ENCODE measurements around the gene TBX1. TPM values are rescaled to one million over a fixed set of nuclear protein-coding genes. Genes with fewer than 3 reads are reported as not detected.

The TBX1 gene
- total RNA-seq, 4 donors from 2014 or later = 1.0 to 23.2 (median 5.8) TPM

DNA sequence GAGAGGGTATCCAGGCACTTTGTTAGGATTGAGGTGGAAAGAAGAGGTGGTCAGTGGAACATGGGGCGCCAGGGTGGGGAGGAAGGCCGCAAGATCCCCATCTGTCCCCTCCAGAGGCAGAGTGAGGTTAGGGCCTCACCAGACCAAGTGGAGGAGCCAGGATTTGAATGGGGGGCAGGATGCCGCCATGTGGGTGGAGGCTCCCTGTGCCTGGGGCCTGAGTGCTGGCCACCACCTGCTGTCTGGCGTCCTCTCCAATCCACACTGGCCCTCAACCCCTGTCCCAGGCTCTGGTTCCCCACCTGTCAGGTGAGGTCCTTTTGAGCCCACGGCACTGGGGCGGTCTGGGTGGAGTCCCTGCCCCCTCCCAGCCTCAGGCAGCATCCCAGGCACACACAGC is 17.5 kb upstream of the TBX1 start:
- TF ChIP-seq, protein P1, sequence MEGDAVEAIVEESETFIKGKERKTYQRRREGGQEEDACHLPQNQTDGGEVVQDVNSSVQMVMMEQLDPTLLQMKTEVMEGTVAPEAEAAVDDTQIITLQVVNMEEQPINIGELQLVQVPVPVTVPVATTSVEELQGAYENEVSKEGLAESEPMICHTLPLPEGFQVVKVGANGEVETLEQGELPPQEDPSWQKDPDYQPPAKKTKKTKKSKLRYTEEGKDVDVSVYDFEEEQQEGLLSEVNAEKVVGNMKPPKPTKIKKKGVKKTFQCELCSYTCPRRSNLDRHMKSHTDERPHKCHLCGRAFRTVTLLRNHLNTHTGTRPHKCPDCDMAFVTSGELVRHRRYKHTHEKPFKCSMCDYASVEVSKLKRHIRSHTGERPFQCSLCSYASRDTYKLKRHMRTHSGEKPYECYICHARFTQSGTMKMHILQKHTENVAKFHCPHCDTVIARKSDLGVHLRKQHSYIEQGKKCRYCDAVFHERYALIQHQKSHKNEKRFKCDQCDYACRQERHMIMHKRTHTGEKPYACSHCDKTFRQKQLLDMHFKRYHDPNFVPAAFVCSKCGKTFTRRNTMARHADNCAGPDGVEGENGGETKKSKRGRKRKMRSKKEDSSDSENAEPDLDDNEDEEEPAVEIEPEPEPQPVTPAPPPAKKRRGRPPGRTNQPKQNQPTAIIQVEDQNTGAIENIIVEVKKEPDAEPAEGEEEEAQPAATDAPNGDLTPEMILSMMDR (IDR thresholded peaks at IDR 0.05) = no peak
- no peak for TF ChIP-seq POLR2A (IDR thresholded peaks at IDR 0.05)
- no peak for DNase-seq
- H3K27ac ChIP-seq = no peak overlapping the region
- no peaks in the 10 kb centered on the region for H3K27me3 ChIP-seq
- no peaks in the 10 kb centered on the region for H3K9me3 ChIP-seq
- H3K36me3 ChIP-seq = no peaks in the 10 kb centered on the region
- intact Hi-C loops (cut with DNase I; ENCODE audit: low total_unique reads) = no loop called here
- no peaks in the 10 kb centered on the region for H3K4me1 ChIP-seq
- no peak overlapping the region for H3K4me3 ChIP-seq

- no peaks in the 10 kb centered on the region for H3K4me1 ChIP-seq
- H3K9me3 ChIP-seq = no peaks in the 10 kb centered on the region
- no peaks in the 10 kb centered on the region for H3K36me3 ChIP-seq
- intact Hi-C loops (cut with DNase I; ENCODE audit: low total_unique reads) = no loop called here
- TF ChIP-seq, protein P1 (IDR thresholded peaks at IDR 0.05) = no peak
- no peak for TF ChIP-seq POLR2A (IDR thresholded peaks at IDR 0.05)
- DNase-seq = no peak
- no peak overlapping the region for H3K4me3 ChIP-seq
- H3K27me3 ChIP-seq = no peaks in the 10 kb centered on the region
- H3K27ac ChIP-seq = no peak overlapping the region
These were observed 16.9 kb upstream of the TBX1 start for GRCh38 chr22:19743651-19744050.

- intact Hi-C loops (cut with DNase I; ENCODE audit: low total_unique reads) = no loop called here
These were observed 16.1 kb upstream of the TBX1 start for GRCh38 chr22:19744350-19745006.

DNA sequence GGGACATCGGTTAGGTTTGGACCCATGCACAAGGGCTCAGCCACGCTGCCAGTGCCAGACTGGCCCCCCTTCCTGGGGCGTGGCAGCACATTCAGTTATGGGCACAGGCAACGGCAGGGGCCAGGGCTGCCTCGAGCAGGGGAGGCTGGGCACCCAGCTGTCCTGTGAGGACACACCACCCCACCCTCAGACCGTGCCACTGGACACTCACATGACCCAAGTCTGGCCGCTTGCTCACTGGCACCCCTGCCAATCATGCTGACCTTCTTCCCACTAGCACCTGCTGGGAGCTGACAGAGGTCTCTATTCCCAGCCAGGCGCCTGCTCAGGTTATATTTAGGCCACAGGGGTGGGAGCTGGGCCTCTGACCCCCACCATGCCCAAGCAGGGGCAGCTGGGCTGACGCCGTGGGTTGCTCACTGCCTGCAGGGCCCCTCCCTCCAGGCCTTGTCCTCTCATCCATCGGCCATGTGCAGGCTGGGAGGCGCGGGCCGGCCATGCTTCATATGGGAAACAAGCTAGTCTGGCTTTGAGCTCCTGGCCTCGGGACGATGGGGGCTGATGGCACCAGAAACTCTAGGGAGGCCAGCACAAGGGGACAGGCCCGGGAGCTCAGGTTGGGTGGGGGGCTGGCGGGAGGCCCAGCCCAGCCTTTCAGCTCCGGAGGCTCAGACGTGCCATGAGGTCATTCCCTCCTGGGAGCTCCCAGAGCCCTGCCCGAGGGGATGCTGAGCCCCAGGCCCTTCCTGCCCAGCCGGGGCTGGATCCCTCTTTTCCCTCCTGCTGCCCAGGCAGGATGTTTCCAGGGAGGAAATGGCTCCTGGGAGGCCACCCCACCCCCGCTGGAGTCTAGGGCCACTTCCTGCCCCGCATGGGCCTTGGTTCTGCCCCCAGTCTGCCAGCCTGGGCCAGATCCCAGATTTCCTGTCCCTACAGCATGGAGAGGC is 15.2 kb upstream of the TBX1 start:
- Histone ChIP-seq H3K27me3 (no peaks in the 10 kb centered on the region), H3K4me3 (no peak overlapping the region), H3K4me1 (no peaks in the 10 kb centered on the region), H3K9me3 (no peaks in the 10 kb centered on the region), H3K36me3 (no peaks in the 10 kb centered on the region), H3K27ac (no peak overlapping the region)
- intact Hi-C loops (cut with DNase I; ENCODE audit: low total_unique reads) = no loop called here
- DNase-seq = no peak
- no peak for TF ChIP-seq POLR2A (IDR thresholded peaks at IDR 0.05)
- TF ChIP-seq, protein P1 (IDR thresholded peaks at IDR 0.05) = no peak

More at GRCh38 chr22:19744350-19745006, 16.1 kb upstream of the TBX1 start:
- Histone ChIP-seq H3K9me3 (no peaks in the 10 kb centered on the region), H3K27ac (no peak overlapping the region), H3K36me3 (no peaks in the 10 kb centered on the region), H3K4me3 (no peak overlapping the region), H3K27me3 (no peaks in the 10 kb centered on the region), H3K4me1 (no peaks in the 10 kb centered on the region)
- no peak for DNase-seq
- TF ChIP-seq, protein P1 (IDR thresholded peaks at IDR 0.05) = no peak
- TF ChIP-seq POLR2A (IDR thresholded peaks at IDR 0.05) = no peak

DNA sequence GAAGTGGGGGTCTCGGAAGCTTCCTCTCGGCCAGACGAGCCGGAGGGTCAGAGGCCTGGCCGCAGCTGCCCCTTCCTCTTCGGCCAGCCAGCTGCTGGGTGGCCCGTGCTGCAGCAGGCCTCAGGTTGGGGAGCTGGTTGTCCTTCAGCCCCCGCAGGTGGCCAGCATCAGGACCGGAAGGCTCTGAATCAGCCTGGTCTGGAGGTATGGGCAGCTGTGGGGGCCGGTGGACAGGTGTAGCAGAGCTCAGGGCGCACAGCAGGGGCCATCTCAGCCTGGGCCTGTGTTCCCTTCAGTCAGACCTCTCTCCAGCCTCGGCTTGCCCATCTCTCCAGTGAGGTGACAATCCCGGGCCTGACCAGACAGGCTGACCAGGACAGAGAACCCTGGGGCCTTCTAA is 13.9 kb upstream of the TBX1 start:
- H3K4me3 ChIP-seq = no peak overlapping the region
- no peak overlapping the region for H3K27ac ChIP-seq
- no peaks in the 10 kb centered on the region for H3K4me1 ChIP-seq
- intact Hi-C loops (cut with DNase I; ENCODE audit: low total_unique reads) = no loop called here
- TF ChIP-seq, protein P1 (IDR thresholded peaks at IDR 0.05) = no peak
- TF ChIP-seq POLR2A (IDR thresholded peaks at IDR 0.05) = no peak
- no peak for DNase-seq
- H3K36me3 ChIP-seq = no peaks in the 10 kb centered on the region
- H3K27me3 ChIP-seq = no peaks in the 10 kb centered on the region
- H3K9me3 ChIP-seq = no peaks in the 10 kb centered on the region

Measured in uterus (tissue), 4 donors.